Stimulated activated CD4-positive, alpha-beta T cell treated with anti-CD3 and anti-CD28 coated beads, Interleukin-1b, Interleukin-23, amount 100 ng/mL, for 24 hours (primary cell): ENCODE results near the gene SHB.

ENCODE experiments used
- DNase-seq, 4 experiments: peaks; one replicate each; pipeline ENCODE4 v3.0.0-alpha.2; 2020; ENCODE audit warnings: low read depth in 4 of 4, low spot score in 1 of 4

SHB gene, protein sequence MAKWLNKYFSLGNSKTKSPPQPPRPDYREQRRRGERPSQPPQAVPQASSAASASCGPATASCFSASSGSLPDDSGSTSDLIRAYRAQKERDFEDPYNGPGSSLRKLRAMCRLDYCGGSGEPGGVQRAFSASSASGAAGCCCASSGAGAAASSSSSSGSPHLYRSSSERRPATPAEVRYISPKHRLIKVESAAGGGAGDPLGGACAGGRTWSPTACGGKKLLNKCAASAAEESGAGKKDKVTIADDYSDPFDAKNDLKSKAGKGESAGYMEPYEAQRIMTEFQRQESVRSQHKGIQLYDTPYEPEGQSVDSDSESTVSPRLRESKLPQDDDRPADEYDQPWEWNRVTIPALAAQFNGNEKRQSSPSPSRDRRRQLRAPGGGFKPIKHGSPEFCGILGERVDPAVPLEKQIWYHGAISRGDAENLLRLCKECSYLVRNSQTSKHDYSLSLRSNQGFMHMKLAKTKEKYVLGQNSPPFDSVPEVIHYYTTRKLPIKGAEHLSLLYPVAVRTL

GRCh38 chr9:38068701-38069628, at the start of gene SHB:
Gene SHB (minus strand): TSS chr9:38069227. CDS start chr9:38068645, 582 bp downstream.
- DNase-seq: peak; percentile 67 to 77 (median 73)

- DNase-seq: no peak
These were observed 48.6 kb upstream of the SHB start for GRCh38 chr9:38117651-38118050.

GRCh38 chr9:38114905-38115304, 45.9 kb upstream of the SHB start:
- DNase-seq: no peak

GRCh38 chr9:38112456-38112855, 43.4 kb upstream of the SHB start:
- no peak for DNase-seq

GRCh38 chr9:38112049-38112448, 43.0 kb upstream of the SHB start:
- DNase-seq: no peak

- DNase-seq: no peak
These were observed 41.4 kb upstream of the SHB start for GRCh38 chr9:38110476-38110875.

GRCh38 chr9:38109601-38110000, 40.6 kb upstream of the SHB start:
- DNase-seq: no peak

DNA sequence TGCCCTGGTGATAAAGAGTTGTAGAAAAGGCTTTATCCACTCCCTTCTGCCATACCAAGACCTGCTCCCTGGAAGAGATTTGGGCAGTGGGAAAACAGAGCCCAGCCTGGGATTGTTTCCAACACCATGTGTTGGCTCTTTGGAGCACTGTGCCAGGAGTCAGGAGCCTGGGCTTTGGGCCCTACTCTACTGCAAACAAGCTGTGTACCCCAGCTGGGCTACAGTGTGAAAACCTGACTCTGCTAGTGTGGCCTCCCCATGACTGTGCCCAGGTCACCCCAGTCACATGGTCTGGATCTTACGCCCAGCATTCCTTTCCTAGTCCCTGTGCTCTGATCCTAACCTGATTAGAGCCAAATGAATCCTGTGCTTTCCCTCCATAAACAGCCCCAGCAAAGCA, 39.3 kb upstream of the SHB start:
- DNase-seq: no peak

- DNase-seq: no peak
These were observed 38.8 kb upstream of the SHB start for GRCh38 chr9:38107811-38108304.

GRCh38 chr9:38107405-38107804, 38.4 kb upstream of the SHB start:
- no peak for DNase-seq

- no peak for DNase-seq
These were observed 37.5 kb upstream of the SHB start for GRCh38 chr9:38106488-38106887.

GRCh38 chr9:38103340-38103739, 34.3 kb upstream of the SHB start:
- no peak for DNase-seq

DNA sequence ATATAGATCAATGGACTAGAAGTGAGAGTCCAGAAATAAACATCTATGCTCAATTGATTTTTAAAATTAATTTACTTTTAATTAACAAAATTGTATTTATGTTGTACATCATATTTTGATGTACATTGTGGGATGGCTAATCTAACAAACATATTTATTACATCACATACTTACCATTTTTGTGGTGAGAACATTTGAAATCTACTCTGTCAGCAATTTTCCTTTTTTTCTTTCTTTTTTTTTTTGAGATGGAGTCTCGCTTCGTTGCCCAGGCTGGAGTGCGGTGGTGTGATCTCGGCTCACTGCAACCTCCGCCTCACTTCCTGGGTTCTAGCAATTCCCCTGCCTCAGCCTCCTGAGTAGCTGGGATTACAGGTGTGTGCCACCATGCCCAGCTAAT, 32.4 kb upstream of the SHB start:
- DNase-seq: no peak

DNA sequence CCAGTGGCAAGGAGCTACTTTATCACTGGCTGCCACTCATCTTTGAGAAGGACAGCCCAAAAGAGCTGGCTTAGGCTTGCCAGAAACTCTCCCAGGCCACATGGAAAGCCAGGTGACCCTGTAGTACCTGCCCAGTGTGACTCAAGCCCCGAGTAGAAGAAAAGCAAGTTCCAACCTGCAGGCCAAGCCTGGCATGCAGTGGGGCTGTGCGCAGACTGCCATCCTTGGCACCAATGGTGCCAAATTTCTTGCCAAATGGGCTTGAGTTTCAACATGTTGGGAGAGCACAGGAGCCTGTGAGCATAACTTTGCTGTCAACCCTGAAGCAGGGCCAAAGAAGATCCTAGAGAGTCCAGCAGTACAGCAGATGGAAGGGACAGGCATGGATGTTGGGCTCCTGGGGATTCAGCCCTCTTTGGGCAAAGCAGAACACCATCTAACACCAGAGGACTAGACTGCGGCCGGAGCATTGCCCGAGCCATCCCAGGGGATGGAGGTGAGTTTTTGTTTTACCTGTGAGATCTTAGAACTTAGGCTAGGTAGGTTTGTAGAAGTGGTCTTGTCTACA, 27.3 kb upstream of the SHB start:
- no peak for DNase-seq

GRCh38 chr9:38094165-38094564, 25.1 kb upstream of the SHB start:
- DNase-seq: no peak

DNA sequence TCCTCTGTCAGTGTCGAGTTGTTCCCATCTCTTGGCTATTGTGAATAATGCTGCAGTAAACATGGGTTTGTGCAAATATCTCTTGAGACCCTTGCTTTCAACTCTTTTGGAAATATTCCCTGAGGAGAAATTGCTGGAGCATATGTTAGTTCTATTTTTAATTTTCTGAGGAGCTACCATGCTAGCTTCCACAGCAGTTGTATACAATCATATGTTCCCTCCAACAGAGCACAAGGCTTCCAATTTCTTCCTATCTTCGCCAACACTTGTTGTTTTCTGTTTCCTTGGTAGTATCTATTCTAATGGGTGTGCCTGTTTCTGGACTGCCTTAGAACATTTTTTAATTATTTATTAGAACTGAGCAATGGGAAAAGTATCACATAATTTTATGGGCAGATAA, 23.6 kb upstream of the SHB start:
- DNase-seq: no peak

DNA sequence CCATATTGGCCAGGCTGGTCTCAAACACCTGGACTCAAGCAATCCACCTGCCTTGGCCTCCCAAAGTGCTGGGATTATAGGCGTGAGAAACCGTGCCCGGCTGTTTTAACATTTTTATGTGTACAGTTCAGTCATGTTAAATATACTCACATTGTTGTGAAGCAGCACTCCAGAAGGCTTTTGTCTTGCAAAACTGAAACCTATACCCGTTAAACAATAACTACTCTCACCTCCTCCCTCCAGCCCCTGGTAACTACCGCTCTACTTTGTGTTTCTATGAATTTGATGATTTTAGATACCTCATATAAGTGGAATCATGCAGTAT, 23.1 kb upstream of the SHB start:
- DNase-seq: no peak

GRCh38 chr9:38091310-38092199, 22.5 kb upstream of the SHB start:
- no peak for DNase-seq

- DNase-seq: no peak
These were observed 21.1 kb upstream of the SHB start for GRCh38 chr9:38090170-38090569.

- no peak for DNase-seq
These were observed 20.5 kb upstream of the SHB start for GRCh38 chr9:38089387-38090165.
